Fibroblast of pulmonary artery (primary cell): ENCODE measurements around the gene PFDN1.

Experiments used
- DNase-seq: peaks from one replicate; pipeline ENCODE4 v3.0.0-alpha.2; 2010; ENCODE audit warnings: low read depth
- H3K4me3 ChIP-seq: replicated peaks from 2 replicates; pipeline ENCODE4 v1.5.1; 2011; ENCODE audit warnings: low read depth, mild to moderate bottlenecking, control low read depth, low read length, moderate library complexity
- CTCF ChIP-seq: IDR thresholded peaks from 2 replicates; pipeline ENCODE4 v1.5.1; 2011; ENCODE audit warnings: mild to moderate bottlenecking, control low read depth, low read length, inconsistent platforms; ENCODE audit errors: missing control alignments

PFDN1 gene

GRCh38 chr5:140287801-140288521 lies 14.9 kb downstream of the PFDN1 start:
- no peak overlapping the region for H3K4me3 ChIP-seq
- no peak for TF ChIP-seq CTCF
- no peak for DNase-seq

GRCh38 chr5:140286424-140286823 lies 16.5 kb downstream of the PFDN1 start:
- no peak for TF ChIP-seq CTCF
- H3K4me3 ChIP-seq = no peak overlapping the region
- DNase-seq = no peak

- TF ChIP-seq CTCF = no peak
- DNase-seq = no peak
- no peak overlapping the region for H3K4me3 ChIP-seq
Observed at GRCh38 chr5:140284013-140284412, 18.9 kb downstream of the PFDN1 start.

- no peak for DNase-seq
- H3K4me3 ChIP-seq = no peak overlapping the region
- no peak for TF ChIP-seq CTCF
Observed at GRCh38 chr5:140282266-140282665, 20.6 kb downstream of the PFDN1 start.

GRCh38 chr5:140275837-140276236 lies 27.1 kb downstream of the PFDN1 start:
- H3K4me3 ChIP-seq = no peak overlapping the region
- no peak for TF ChIP-seq CTCF
- no peak for DNase-seq

GRCh38 chr5:140273401-140273877 lies 29.5 kb downstream of the PFDN1 start:
- no peak for TF ChIP-seq CTCF
- peak; percentile 73 for DNase-seq
- H3K4me3 ChIP-seq = no peak overlapping the region

- no peak for DNase-seq
- TF ChIP-seq CTCF = no peak
- H3K4me3 ChIP-seq = no peak overlapping the region
Observed at GRCh38 chr5:140270008-140270407, 32.9 kb downstream of the PFDN1 start.
